Muscle layer of colon (tissue), 2 donors: ENCODE measurements around the gene TRAF7.
"Not testable (repeated sequence)": the region's sequence is repeated elsewhere in the genome, so short reads cannot be mapped to it uniquely, and the experiment has no call there.

Experiments
- H3K27ac ChIP-seq: one replicate; pipeline ENCODE4 v1.7.0; 2013; ENCODE audit warnings: low read depth, mild to moderate bottlenecking, low read length, moderate library complexity
- H3K27me3 ChIP-seq, 2 donors: one replicate each; pipeline ENCODE4 v1.7.0; 2013; ENCODE audit warnings: low read length in 2 of 2, mild to moderate bottlenecking in 2 of 2; ENCODE audit not compliant: insufficient read depth in 2 of 2, control insufficient read depth in 1 of 2
- H3K36me3 ChIP-seq: one replicate; pipeline ENCODE4 v1.7.0; 2013; ENCODE audit warnings: mild to moderate bottlenecking, low read length; ENCODE audit not compliant: insufficient read depth
- H3K4me1 ChIP-seq: one replicate; pipeline ENCODE4 v1.7.0; 2013; ENCODE audit warnings: mild to moderate bottlenecking, low read length; ENCODE audit not compliant: insufficient read depth
- H3K4me3 ChIP-seq, 2 donors: one replicate each; pipeline ENCODE4 v1.7.0; 2013; ENCODE audit warnings: low read length in 2 of 2, low read depth in 1 of 2, mild to moderate bottlenecking in 1 of 2, moderate library complexity in 1 of 2
- H3K9ac ChIP-seq: one replicate; pipeline ENCODE4 v1.7.0; 2013; ENCODE audit warnings: low read length
- H3K9me3 ChIP-seq: one replicate; pipeline ENCODE4 v1.7.0; 2013; ENCODE audit warnings: mild to moderate bottlenecking, low read length
- donor health status: abdominal sarcoma.
- donor health status: Adenocarcinoma of cecum.

The TRAF7 gene

DNA sequence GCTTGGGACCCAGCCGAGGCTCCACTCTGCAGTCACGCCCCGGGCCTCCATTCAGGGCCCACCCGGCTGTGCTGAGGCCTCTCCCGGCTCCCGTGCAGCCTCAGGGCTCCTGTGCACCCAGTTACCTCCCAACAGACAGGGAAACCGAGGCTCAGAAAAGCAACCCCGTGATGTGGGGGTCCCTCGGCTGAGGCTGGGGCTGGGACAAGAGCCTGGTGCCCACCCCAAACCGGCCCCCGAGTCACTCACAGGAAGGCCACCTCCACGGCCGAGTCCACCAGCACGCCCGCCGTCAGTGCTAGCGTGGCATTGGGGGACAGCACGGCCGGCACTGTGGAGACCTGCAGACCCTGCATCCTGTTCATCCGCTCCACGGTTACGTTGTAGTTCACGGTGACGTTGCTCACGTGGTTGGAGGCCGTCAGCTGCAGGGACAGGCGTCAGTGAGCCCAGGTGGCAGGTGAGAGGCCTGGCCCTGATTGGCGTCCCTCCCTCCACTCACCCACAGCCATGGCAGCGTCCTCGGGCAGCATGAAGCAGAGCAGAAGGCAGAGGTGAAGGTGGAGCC lies 43.0 kb upstream of the TRAF7 start:
- H3K36me3 ChIP-seq = not testable (repeated sequence)

DNA sequence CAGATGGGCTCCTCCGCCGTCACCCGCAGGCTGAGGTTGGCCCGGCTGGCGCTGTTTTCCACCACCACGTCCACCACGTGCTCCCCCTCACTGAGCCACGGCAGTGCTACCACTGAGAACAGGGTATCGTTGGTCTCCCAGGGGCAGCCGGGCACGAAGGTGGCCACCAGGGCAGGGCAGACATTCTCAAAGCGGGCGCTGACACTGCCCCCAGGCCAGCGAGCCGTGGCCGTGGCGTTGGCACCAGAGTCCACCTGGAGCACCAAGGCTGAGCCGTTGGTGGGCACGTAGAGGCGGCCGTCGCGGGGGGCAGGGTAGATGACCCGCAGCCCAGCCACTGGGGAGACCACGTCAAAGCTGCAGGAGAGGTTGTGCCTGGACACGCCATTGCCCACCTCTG lies 41.4 kb upstream of the TRAF7 start:
- H3K9ac ChIP-seq, H3K4me3 ChIP-seq, H3K27me3 ChIP-seq, H3K9me3 ChIP-seq, H3K4me1 ChIP-seq, H3K36me3 ChIP-seq, H3K27ac ChIP-seq: not testable (repeated sequence)

More for the DNA sequence above, 43.0 kb upstream of the TRAF7 start:
- H3K9ac ChIP-seq, H3K27ac ChIP-seq, H3K4me1 ChIP-seq, H3K27me3 ChIP-seq, H3K9me3 ChIP-seq, H3K4me3 ChIP-seq: not testable (repeated sequence)

DNA sequence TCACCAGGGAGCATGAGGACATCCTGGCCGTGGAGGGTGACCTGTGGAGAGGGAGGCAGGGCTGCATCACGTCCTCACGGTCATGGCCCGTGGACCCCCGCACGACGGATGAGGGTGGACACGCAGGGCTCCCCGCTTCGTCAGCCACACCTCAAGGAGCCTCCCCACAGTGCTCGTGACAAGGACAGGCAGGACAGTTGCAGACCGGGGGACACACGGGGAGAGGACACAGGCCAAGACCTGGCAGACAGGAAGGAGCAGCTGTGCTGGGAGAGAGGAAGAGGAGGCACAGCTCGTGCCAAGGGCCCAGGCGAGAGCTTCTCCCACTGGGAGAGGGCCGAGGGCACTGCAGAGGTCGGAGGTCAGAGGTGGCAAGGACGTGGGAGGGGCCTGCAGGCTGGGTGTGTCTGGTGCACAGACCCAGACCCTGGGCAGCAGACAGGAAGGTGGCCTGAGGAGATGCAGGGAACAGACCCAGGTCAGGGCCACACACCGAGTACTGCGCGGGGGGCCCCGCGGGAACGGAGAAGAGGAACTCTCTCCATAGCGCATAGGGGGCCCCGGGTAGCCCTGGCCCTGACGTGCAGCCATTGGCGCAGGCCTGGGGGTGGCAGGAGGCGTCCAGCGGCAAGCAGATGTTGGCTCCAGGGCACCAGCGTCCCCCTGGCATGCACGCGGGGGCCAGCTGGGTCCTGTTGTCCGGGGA lies 40.5 kb upstream of the TRAF7 start:
- H3K4me1 ChIP-seq, H3K9ac ChIP-seq, H3K9me3 ChIP-seq, H3K27me3 ChIP-seq, H3K4me3 ChIP-seq, H3K36me3 ChIP-seq, H3K27ac ChIP-seq: not testable (repeated sequence)

DNA sequence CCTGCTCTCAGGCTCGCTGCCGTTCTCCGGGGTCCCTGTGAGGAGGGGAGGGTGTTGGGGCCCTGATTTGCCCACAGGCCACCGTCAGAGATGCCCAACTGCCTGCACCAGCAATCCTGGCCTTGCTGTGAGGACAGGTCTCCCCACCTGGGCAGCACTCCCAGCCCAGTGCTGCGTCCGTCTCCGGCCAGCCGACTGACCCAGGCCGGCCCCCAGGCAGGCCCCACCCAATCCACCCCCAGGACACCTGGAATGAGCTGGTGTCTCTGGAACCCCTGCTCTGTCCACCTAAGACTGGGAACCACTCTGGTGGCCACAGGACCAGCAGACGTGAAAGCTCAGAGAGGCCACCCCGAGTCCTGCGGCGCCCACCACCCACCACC lies 40.0 kb upstream of the TRAF7 start:
- peaks cover 4% of the 10 kb centered on the region for H3K4me1 ChIP-seq

DNA sequence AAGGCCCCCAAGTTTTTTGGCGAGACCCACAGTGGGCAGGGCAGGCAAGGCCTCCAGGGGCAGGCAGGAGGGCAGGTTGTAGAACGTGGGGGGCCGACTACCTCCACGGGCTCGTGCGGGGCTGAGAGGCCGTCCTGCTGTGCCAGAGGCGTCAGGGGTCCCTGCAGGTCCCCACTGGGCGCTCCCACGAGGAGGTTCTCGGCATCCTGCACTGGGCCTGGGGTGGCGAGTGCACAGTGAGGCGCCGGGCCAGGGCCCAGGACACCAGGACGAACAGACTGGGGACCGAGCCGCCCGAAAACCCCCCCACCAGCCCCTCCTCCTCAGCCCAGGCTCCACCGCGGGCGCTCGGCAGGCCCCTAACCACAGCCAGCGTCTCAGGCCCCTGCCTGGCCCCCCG lies 39.2 kb upstream of the TRAF7 start:
- not testable (repeated sequence) for H3K27ac ChIP-seq, H3K4me1 ChIP-seq, H3K9ac ChIP-seq, H3K9me3 ChIP-seq, H3K4me3 ChIP-seq, H3K27me3 ChIP-seq, H3K36me3 ChIP-seq

More for the DNA sequence above, 40.0 kb upstream of the TRAF7 start:
- no peak overlapping the region for H3K9ac ChIP-seq
- no peaks in the 10 kb centered on the region for H3K27me3 ChIP-seq
- no peaks in the 10 kb centered on the region for H3K36me3 ChIP-seq
- no peaks in the 10 kb centered on the region for H3K9me3 ChIP-seq
- no peak overlapping the region for H3K4me3 ChIP-seq
- no peak overlapping the region for H3K27ac ChIP-seq

DNA sequence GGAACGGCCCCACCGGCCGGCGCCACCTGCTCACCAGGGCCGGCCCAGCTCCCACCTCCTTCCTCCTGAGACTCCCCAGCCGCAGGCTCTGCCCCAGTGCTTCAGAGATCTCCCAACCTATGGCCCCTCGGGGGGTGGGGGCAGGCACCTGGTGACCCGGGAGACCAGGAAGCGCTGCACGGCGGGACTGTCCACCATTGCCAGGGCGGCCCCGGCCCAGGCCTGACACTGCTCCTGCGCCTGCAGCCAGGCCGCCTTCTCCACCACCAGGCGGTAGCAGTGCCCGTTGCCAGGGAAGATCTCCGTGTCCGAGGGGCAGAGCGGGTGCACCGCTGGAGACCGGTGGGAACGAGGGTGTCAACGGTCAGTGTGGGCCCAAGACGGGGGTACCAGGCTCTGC lies 38.2 kb upstream of the TRAF7 start:
- not testable (repeated sequence) for H3K36me3 ChIP-seq, H3K27ac ChIP-seq, H3K4me1 ChIP-seq, H3K27me3 ChIP-seq, H3K4me3 ChIP-seq, H3K9ac ChIP-seq, H3K9me3 ChIP-seq

DNA sequence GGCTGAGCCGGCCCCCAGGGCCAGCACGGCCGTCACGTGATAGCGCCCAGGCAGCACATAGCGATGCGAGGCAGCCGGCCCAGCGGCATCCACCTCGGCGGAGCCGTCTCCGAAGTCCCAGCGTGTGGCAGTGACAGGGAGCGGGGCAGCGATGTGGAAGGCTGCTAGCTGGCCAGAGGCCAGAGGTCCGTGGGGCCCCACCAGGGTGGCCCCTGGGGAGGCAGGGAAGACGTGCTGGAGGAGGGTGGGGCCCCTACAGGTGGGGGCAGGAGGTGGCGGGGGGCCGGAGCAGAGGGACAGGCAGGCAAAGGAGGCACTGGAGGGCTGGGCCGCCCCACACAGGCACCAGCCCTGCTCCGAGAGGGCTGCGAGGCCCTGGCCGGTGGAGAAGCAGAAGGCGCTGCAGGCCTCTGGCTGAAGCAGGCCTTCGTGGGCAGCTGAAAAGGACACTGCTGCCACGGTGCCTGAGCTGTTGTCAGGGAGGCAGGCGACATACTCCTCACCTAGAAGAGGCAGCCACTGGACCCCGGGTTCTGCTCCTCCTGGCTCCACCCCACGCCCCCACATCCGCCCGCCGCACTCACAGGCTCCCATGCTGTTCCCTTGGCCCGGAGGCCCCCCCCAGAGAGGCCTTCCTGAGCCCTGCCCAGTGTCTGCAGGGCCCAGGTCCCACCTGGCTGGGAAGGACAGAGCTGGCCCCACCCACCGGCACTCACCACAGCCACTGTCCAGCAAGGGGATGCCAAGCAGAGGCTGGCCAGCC lies 37.4 kb upstream of the TRAF7 start:
- H3K9ac ChIP-seq, H3K36me3 ChIP-seq, H3K4me3 ChIP-seq, H3K27ac ChIP-seq, H3K9me3 ChIP-seq, H3K27me3 ChIP-seq: not testable (repeated sequence)
- H3K4me1 ChIP-seq = peaks cover 10% of the 10 kb centered on the region

DNA sequence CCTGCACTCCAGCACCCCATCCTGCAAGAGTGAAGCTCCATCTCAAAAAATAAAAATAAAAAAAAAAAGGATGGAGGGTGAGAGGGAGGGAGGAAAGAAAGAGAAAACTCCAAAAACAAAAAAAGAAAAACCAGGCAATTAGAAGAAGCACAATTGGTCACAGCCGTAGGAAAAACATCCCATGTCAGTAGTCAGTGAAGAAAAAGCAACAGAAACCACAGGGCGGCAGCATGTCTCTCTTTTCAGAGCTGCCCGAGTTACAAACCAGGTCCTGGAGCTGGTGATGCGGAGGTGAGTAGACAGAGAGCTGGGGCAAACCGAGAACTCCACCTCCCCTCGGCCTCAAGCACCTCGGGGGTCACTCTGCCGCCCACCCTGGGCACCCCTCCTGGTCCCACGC lies 34.3 kb upstream of the TRAF7 start:
- H3K9me3 ChIP-seq, H3K4me3 ChIP-seq, H3K36me3 ChIP-seq, H3K27me3 ChIP-seq: not testable (repeated sequence)
- Histone ChIP-seq H3K9ac (peak overlapping the region; percentile 33), H3K4me1 (peaks cover 16% of the 10 kb centered on the region), H3K27ac (peak overlapping the region; percentile 93)

DNA sequence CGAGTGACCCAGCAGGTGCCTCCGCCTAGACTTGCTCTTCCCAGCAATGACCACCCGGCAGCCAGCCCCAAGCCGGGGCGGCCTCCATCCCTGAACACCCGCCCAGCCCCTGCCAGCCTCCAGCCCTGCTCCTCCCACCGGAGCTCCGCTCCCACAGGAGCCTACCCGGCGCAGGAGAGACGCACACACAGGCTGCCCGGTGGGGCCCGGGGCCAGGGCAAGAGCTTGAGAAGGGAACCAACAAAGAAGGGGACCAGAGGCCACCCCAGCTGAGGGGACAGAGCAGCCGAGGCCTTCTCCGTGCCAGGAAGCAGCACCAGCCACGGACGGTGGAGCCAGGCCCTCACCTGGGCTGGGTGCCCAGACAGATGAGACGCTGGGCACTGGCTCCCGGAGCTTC lies 33.7 kb upstream of the TRAF7 start:
- H3K9me3 ChIP-seq = no peaks in the 10 kb centered on the region
- H3K4me1 ChIP-seq = peaks cover 19% of the 10 kb centered on the region
- peak overlapping the region; percentile 93 for H3K27ac ChIP-seq
- no peaks in the 10 kb centered on the region for H3K27me3 ChIP-seq
- H3K9ac ChIP-seq = peak overlapping the region; percentile 33
- H3K36me3 ChIP-seq = no peaks in the 10 kb centered on the region
- H3K4me3 ChIP-seq = no peak overlapping the region

DNA sequence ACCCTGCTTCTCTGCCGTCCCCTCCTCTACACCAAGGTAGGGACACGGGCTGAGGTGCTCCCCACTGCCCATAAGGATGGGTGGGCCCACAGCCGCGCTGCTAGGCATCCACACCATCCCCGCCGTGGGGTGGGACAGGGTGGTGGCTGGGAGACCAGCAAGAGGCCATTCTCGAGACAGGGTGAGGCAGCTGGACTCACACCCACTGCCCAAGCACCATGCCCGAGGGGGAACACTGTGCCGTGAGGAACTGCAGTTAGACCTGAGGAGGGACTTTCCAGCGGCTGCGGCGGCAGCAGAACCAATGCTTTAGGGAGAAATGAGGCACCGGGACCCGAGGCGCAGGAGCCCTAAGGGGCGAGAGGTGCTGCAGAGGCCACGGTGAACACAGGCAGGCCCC lies 33.2 kb upstream of the TRAF7 start:
- H3K36me3 ChIP-seq = no peaks in the 10 kb centered on the region
- peak overlapping the region; percentile 76 for H3K27ac ChIP-seq
- H3K9me3 ChIP-seq = no peaks in the 10 kb centered on the region
- no peaks in the 10 kb centered on the region for H3K27me3 ChIP-seq
- no peak overlapping the region for H3K4me3 ChIP-seq
- peak overlapping the region; percentile 71 for H3K9ac ChIP-seq
- peaks cover 25% of the 10 kb centered on the region for H3K4me1 ChIP-seq

DNA sequence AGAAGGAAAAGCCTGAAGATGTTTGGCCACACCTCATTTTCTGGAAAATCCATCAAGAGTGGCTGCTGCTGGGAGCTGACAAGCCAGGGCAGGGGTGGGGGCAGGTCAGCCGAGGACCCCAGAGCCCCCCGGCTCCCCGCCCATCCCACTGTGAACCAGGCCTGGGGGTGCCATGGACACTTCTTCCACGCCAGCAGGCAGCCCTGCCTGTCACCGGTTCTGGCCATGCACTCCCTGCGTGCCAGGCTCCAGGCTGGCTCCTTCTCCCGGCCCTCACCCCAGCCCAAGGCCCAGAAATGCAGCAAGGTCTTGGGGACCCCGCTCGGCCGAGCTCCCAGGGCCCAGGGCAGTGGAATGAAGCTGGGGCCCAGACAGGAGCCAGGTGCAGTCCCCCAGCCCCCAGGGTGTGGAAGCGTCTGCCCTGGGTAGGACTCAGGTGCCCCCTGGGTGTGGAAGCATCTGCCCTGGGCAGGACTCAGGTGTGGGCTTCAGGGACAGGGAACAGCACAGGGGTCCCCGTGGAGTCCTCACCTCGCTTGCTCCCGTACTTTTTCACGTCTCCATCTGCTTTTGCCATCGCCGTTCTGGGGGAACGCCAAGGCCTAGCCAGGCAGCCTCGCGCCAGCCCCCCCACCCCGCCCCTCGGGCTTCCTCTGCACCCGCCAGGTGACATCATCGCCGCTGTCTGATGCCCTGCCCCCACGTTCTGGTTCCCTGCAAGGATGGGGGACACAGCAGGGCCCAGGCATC lies 32.5 kb upstream of the TRAF7 start:
- not testable (repeated sequence) for H3K9me3 ChIP-seq, H3K4me3 ChIP-seq, H3K27me3 ChIP-seq, H3K36me3 ChIP-seq
- H3K9ac ChIP-seq = peak overlapping the region; percentile 71
- peak overlapping the region; percentile 76 for H3K27ac ChIP-seq
- peaks cover 26% of the 10 kb centered on the region for H3K4me1 ChIP-seq
